Fibroblast of pulmonary artery (primary cell): ENCODE data around the gene TIMM17B.
A peak's percentile ranks its signal among the peaks of the same experiment; 100 is the strongest.

ENCODE experiments used
- DNase-seq: peaks from one replicate; pipeline ENCODE4 v3.0.0-alpha.2; 2010; ENCODE audit warnings: low read depth
- H3K4me3 ChIP-seq: replicated peaks from 2 replicates; pipeline ENCODE4 v1.5.1; 2011; ENCODE audit warnings: low read depth, mild to moderate bottlenecking, control low read depth, low read length, moderate library complexity
- TF ChIP-seq, protein P1 (sequence below): IDR thresholded peaks from 2 replicates; pipeline ENCODE4 v1.5.1; 2011; ENCODE audit warnings: mild to moderate bottlenecking, control low read depth, low read length, inconsistent platforms; ENCODE audit errors: missing control alignments

Gene TIMM17B

DNA sequence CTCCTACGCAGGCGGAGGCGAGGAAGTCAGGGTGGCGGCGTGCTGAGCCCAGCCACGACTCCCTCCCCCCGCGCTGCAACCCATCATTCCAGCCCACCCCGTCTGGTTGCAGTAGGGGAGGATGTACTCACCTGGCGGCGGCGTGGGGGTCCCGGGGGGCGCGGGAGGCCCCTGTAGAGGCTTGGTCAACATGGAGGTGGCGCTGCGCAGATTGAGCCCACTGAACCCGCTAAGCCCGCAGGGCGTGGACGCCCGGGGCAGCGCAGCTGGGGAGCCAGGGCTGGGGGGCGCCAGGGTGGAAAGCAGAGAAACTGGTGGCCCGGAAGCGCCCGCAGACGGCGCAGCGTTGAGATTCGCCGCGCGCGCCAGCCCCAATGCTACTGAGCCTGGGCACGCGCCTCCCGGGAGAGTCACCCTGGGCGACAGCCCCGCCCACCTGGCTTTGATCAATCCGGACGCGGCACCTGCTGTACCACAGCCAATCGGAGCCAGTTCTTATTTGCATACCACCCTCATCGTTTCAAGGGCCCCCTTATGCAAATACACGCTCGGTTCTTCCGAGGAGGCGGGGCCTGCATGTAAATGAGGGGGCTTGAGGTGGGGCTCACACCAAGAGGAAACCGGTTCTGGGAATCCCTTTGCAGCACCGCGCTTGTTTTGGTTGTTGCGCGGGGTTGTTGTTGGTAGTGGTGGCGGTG, 21.2 kb upstream of the TIMM17B start, which contains the start of gene PIM2:
TSS of gene PIM2 (minus strand) at position 382 of the 698 bp plus-strand sequence. CDS start at position 192, 190 bp downstream.
- TF ChIP-seq, protein P1, sequence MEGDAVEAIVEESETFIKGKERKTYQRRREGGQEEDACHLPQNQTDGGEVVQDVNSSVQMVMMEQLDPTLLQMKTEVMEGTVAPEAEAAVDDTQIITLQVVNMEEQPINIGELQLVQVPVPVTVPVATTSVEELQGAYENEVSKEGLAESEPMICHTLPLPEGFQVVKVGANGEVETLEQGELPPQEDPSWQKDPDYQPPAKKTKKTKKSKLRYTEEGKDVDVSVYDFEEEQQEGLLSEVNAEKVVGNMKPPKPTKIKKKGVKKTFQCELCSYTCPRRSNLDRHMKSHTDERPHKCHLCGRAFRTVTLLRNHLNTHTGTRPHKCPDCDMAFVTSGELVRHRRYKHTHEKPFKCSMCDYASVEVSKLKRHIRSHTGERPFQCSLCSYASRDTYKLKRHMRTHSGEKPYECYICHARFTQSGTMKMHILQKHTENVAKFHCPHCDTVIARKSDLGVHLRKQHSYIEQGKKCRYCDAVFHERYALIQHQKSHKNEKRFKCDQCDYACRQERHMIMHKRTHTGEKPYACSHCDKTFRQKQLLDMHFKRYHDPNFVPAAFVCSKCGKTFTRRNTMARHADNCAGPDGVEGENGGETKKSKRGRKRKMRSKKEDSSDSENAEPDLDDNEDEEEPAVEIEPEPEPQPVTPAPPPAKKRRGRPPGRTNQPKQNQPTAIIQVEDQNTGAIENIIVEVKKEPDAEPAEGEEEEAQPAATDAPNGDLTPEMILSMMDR: no peak
- H3K4me3 ChIP-seq: peak within 1 kb of the TSS; percentile 60
- DNase-seq: peak; percentile 86

DNA sequence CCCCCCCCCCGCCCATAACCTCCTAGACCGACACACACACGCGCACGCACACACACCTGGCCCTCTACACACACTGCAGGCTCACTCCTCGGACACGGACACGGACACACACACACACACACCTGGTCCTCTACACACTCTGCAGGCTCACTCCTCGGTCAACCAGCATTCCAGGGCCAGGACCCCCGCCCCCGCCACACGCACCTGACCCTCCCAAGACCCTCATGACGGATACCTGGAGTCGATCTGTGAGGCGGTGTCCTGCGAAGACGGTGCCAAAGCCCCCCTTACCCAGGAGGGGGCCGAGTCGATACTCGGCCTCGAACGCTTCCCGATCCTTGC, 20.7 kb upstream of the TIMM17B start:
- TF ChIP-seq, protein P1: no peak
- DNase-seq: no peak
- H3K4me3 ChIP-seq: peak overlapping the region; percentile 60

DNA sequence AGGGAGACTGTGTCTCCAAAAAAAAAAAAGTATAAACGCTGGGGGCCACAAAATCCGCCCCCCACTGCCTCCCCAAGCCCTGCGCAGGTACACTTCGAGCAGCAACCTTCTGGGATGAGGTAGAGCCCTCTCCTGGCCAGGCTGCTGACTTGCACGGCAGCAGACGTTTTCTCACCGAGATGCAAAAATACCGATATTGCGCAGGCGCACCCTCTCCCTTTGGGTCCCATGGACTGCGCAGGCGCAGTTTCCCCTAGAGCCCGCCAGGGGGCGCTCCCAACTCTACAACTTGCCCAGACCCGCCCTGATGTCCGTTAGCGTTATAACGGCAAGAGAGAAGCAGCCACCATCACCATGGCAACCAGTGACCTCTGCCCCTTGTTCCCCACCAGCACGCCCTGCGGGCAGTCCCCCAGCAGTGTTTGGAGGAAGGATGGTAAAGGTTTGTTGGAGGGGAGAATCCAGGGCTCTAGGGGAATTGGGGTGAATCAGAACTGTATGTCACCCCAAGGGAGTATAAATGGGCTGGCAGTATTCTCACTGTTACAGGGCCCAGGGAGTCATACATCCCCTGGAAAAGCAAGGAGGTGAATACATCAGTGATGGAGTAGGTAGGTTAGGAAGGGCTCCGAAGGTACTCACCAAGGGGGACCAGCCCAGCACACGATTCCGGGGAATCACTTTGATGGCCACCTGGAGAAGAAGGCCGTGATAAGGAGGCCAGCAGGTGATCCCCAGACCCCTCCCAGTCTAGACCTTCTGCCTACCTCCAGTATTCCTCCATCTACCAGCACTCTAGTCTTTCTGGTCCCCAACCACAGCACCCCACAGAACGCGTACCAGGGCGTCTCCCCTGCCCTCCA, 19.8 kb upstream of the TIMM17B start:
- H3K4me3 ChIP-seq: peak overlapping the region; percentile 60
- peak; percentile 90 for DNase-seq
- TF ChIP-seq, protein P1: peak; percentile 82

DNA sequence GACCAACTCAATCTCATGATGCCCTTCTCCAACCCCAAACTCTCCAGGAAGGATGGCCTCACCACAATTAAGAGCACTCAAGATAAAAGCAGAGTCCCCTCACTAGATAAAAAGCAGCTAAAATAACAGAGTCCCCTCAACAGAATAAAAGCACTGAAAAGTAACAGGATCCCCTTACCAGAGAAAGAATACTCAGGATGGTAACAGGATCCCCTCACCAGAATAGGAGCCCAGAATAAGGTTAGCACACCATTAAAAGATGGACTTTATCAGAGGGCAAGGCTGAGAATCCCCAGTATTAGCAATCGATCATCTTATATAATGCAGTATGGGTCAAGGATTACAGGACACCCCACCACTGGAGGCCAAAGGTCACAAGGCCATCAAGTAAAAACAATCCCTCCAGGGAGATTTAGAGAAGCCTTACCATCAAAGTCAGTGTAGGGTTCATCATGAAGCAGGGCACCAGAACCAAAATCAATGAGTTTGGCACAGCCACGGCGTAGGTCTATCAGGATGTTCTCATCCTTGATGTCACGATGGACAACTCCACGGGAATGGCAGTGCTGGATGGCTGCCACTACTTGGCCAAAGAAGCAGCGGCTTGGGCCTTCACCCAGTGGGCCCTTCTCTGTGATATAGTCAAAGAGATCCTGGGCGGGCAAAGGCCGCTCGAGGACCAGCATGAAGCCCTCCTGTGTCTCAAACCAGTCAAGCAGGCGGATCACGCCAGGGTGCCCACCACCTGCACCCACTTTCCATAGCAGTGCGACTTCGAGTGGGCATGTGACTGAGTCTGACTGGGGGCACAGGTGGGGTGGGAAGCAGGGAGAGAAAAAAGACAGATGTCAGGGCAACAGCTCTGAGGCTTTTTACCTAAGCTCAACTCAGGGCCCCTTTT, 17.3 kb upstream of the TIMM17B start:
- no peak for DNase-seq
- H3K4me3 ChIP-seq: no peak overlapping the region
- TF ChIP-seq, protein P1: no peak

DNA sequence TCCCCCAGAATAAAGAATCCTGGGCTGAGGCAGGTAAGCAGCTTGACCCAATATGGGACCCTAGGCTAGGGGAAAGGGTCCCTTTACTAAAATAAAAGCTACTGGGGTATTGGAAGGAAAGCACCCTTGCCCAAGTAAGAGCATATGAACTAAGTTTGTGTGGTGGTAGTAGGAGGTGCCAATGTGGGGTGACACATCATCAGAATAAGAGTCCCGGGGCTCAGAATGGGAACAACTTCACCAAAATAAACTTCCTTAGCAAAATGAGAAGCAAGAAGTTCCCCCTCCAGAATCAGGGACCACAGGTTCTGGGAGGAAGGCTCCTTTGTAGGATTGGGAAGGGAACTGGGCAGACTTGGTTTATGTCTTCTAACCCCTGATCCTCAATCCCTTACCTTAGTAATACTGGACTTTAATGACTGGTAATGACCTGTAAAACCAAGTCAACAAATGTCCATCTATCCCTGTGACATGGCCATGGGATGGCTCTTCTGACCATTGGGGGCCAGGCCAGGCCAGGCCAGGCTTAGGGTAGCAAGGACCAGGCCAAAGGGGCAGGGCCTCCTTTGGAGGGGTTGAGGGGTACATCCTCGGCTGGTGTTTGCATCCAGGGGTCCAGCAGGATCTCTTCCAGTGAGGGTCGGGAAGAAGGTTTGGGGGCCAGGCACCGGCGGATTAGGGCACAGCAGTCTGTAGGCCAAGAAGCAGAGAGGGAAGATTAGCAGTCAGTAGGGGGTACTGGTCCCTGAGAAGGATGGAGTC, 16.2 kb upstream of the TIMM17B start:
- no peak overlapping the region for H3K4me3 ChIP-seq
- DNase-seq: no peak
- TF ChIP-seq, protein P1: no peak
